SK-N-SH treated with all-trans-retinoic acid at 6 μM for 48 hours (cell line): ENCODE results near the gene COL23A1.

Experiments
- ATAC-seq: fragments of 200-7000 bp; cut with Tn5 transposase; 3 replicates; pipeline ENCODE4 v1.9.1; 2020; ENCODE audit warnings: mild to moderate bottlenecking, moderate library complexity
- ARNTL ChIP-seq: fragments of 450-650 bp; formaldehyde crosslinking; IDR thresholded peaks from 2 replicates; pipeline ENCODE4 v1.5.0; 2020; ENCODE audit warnings: low read depth, mild to moderate bottlenecking, moderate library complexity, borderline replicate concordance
- BACH2 ChIP-seq: fragments of 250-450 bp; sonication (Bioruptor Pico); IDR thresholded peaks from 2 replicates; pipeline ENCODE4 v1.9.0; 2021; ENCODE audit warnings: mild to moderate bottlenecking, borderline replicate concordance
- CREB5 ChIP-seq: fragments of 250-450 bp; sonication (Bioruptor Pico); IDR thresholded peaks from 2 replicates; pipeline ENCODE4 v1.5.1; 2020; ENCODE audit warnings: low read depth, mild to moderate bottlenecking, moderate library complexity
- CSRNP3 ChIP-seq: fragments of 250-450 bp; sonication (Bioruptor Pico); IDR thresholded peaks from 2 replicates; pipeline ENCODE4 v1.5.1; 2021; ENCODE audit warnings: mild to moderate bottlenecking, moderate library complexity
- ESRRG ChIP-seq: fragments of 250-450 bp; sonication (Bioruptor Pico); IDR thresholded peaks from 2 replicates; pipeline ENCODE4 v1.6.1; 2021; ENCODE audit warnings: mild to moderate bottlenecking
- GLIS3 ChIP-seq: fragments of 250-450 bp; sonication (Bioruptor Pico); IDR thresholded peaks from 2 replicates; pipeline ENCODE4 v1.5.0; 2020; ENCODE audit warnings: mild to moderate bottlenecking, moderate library complexity
- ISL1 ChIP-seq: fragments of 250-450 bp; sonication (Bioruptor Pico); IDR thresholded peaks from 2 replicates; pipeline ENCODE4 v2.1.2; 2022; ENCODE audit warnings: mild to moderate bottlenecking, moderate library complexity
- PATZ1 ChIP-seq: fragments of 250-450 bp; sonication (Bioruptor Pico); IDR thresholded peaks from 2 replicates; pipeline ENCODE4 v1.8.0; 2020; ENCODE audit warnings: mild to moderate bottlenecking, moderate library complexity, borderline replicate concordance
- POU6F1 ChIP-seq: fragments of 250-450 bp; sonication (Bioruptor Pico); IDR thresholded peaks from 2 replicates; pipeline ENCODE4 v1.8.0; 2021; ENCODE audit warnings: low read depth, mild to moderate bottlenecking, moderate library complexity, borderline replicate concordance
- PPARA ChIP-seq: fragments of 250-450 bp; sonication (Bioruptor Pico); IDR thresholded peaks from 2 replicates; pipeline ENCODE4 v1.5.0; 2020; ENCODE audit warnings: mild to moderate bottlenecking, borderline replicate concordance
- RARB ChIP-seq: fragments of 250-450 bp; sonication (Bioruptor Pico); IDR thresholded peaks from 2 replicates; pipeline ENCODE4 v1.8.0; 2021; ENCODE audit warnings: mild to moderate bottlenecking, moderate library complexity
- SNAI2 ChIP-seq: fragments of 250-450 bp; sonication (Bioruptor Pico); IDR thresholded peaks from 2 replicates; pipeline ENCODE4 v1.5.0; 2020; ENCODE audit warnings: mild to moderate bottlenecking, moderate library complexity
- TCF4 ChIP-seq: fragments of 250-450 bp; sonication (Bioruptor Pico); IDR thresholded peaks from 2 replicates; pipeline ENCODE4 v1.8.0; 2021; ENCODE audit warnings: mild to moderate bottlenecking, moderate library complexity, borderline replicate concordance
- TSHZ2 ChIP-seq: fragments of 250-450 bp; sonication (Bioruptor Pico); IDR thresholded peaks from 2 replicates; pipeline ENCODE4 v1.5.0; 2020; ENCODE audit warnings: mild to moderate bottlenecking, moderate library complexity
- ZC3H10 ChIP-seq: fragments of 250-450 bp; sonication (Bioruptor Pico); IDR thresholded peaks from 2 replicates; pipeline ENCODE4 v1.5.1; 2021; ENCODE audit warnings: mild to moderate bottlenecking, moderate library complexity
- ZFP3 ChIP-seq: fragments of 250-450 bp; sonication (Bioruptor Pico); IDR thresholded peaks from 2 replicates; pipeline ENCODE4 v1.5.0; 2020; ENCODE audit warnings: mild to moderate bottlenecking, moderate library complexity
- ZFP30 ChIP-seq: fragments of 450-650 bp; formaldehyde crosslinking; IDR thresholded peaks from 2 replicates; pipeline ENCODE4 v1.5.0; 2022; ENCODE audit warnings: mild to moderate bottlenecking, moderate library complexity
- ZNF70 ChIP-seq: fragments of 450-650 bp; formaldehyde crosslinking; IDR thresholded peaks from 2 replicates; pipeline ENCODE4 v1.5.0; 2020; ENCODE audit warnings: mild to moderate bottlenecking, moderate library complexity
- ZNF8 ChIP-seq: fragments of 450-650 bp; formaldehyde crosslinking; IDR thresholded peaks from 2 replicates; pipeline ENCODE4 v1.5.0; 2020; ENCODE audit warnings: mild to moderate bottlenecking, moderate library complexity

COL23A1 gene

GRCh38 chr5:178216088-178216534 lies 374.1 kb downstream of the COL23A1 start:
- no peak for TF ChIP-seq TSHZ2 (CRISPR knock-in tag)
- TF ChIP-seq ARNTL (CRISPR knock-in tag), result no peak
- no peak for TF ChIP-seq RARB
- no peak for TF ChIP-seq BACH2 (CRISPR knock-in tag)
- no peak for TF ChIP-seq CREB5
- no peak for TF ChIP-seq PATZ1 (CRISPR knock-in tag)
- no peak for ATAC-seq

GRCh38 chr5:178215280-178216002 lies 374.8 kb downstream of the COL23A1 start:
- peak; percentile 1 for ATAC-seq

More at GRCh38 chr5:178215280-178216002, 374.8 kb downstream of the COL23A1 start:
- TF ChIP-seq CREB5 (no peak), TSHZ2 (CRISPR knock-in tag) (no peak), PPARA (CRISPR knock-in tag) (no peak), TCF4 (no peak), ESRRG (CRISPR knock-in tag) (no peak), POU6F1 (CRISPR knock-in tag) (no peak), RARB (no peak), ZFP30 (CRISPR knock-in tag) (no peak), ZNF8 (CRISPR knock-in tag) (no peak), ZFP3 (CRISPR knock-in tag) (no peak), CSRNP3 (CRISPR knock-in tag) (no peak), ZNF70 (CRISPR knock-in tag) (no peak), SNAI2 (no peak), ARNTL (CRISPR knock-in tag) (no peak), BACH2 (CRISPR knock-in tag) (no peak), ZC3H10 (CRISPR knock-in tag) (no peak), GLIS3 (no peak), ISL1 (no peak), PATZ1 (CRISPR knock-in tag) (no peak)
